A549 (cell line): ENCODE measurements around the gene CCT3. TPM values are rescaled to one million over a fixed set of nuclear protein-coding genes. Genes with fewer than 3 reads are reported as not detected.

Source experiments
- ATAC-seq, 2 experiments: fragments of 200-7000 bp in 1 of 2; fragments of >200 bp in 1 of 2; cut with Nextera tagmentation in 1 of 2; cut with Tn5 transposase in 1 of 2; 3 replicates each; pipeline versions ENCODE4 v1.8.0 to v1.9.1; 2018 to 2020; ENCODE audit warnings: mild to moderate bottlenecking in 1 of 2, moderate library complexity in 1 of 2
- CTCF ChIA-PET: fragments of 300-600 bp; sonication (Branson Sonifier 250); formaldehyde crosslinking; extraction: SDS; loops from one replicate; lab custom pipeline; 2021; ENCODE audit warnings: antibody characterized with exemption, inconsistent platforms; lab: Yijun Ruan, JAX
- POLR2A ChIA-PET: fragments of 350-600 bp; formaldehyde crosslinking; extraction: SDS; loops from one replicate; lab custom pipeline; 2021; ENCODE audit warnings: antibody characterized with exemption, inconsistent platforms; lab: Yijun Ruan, JAX
- DNase-seq, 2 experiments: peaks; one replicate each; pipeline versions ENCODE4 v3.0.0 to v3.0.0-alpha.2; 2011 to 2016; ENCODE audit warnings: low read depth in 1 of 2, low spot score in 1 of 2
- FAIRE-seq: peaks from 2 replicates; lab custom pipeline; 2011; peaks lifted over from hg19 to GRCh38; lab: Jason Lieb, UNC
- H3K27ac ChIP-seq, 2 experiments: fragments of >200 bp; sonication (Bioruptor Twin); formaldehyde crosslinking; 3 replicates each; pipeline ENCODE4 v1.5.1; 2016 to 2017
- H3K4me1 ChIP-seq: fragments of >200 bp; sonication (Bioruptor Twin); formaldehyde crosslinking; 3 replicates; pipeline ENCODE4 v1.6.1; 2016
- H3K4me2 ChIP-seq: fragments of >200 bp; sonication (Bioruptor Twin); formaldehyde crosslinking; 3 replicates; pipeline ENCODE4 v1.6.1; 2016
- H3K4me3 ChIP-seq: fragments of >200 bp; sonication (Bioruptor Twin); formaldehyde crosslinking; 3 replicates; pipeline ENCODE4 v1.5.1; 2016
- H3K9me3 ChIP-seq: fragments of >200 bp; sonication (Bioruptor Twin); formaldehyde crosslinking; 3 replicates; pipeline ENCODE4 v1.6.1; 2016
- BCL3 ChIP-seq: fragments of >200 bp; sonication (Bioruptor Twin); formaldehyde crosslinking; IDR thresholded peaks from 3 replicates; pipeline ENCODE4 v1.6.1; 2016
- CEBPB ChIP-seq, 2 experiments: fragments of >200 bp in 1 of 2; sonication (Bioruptor Twin) in 1 of 2; formaldehyde crosslinking in 1 of 2; IDR thresholded peaks; 2 replicates each; pipeline ENCODE4 v1.6.1; 2012 to 2016
- CHD4 ChIP-seq: fragments of 200-600 bp; sonication (generic); IDR thresholded peaks from 2 replicates; pipeline ENCODE4 v1.6.1; 2016; ENCODE audit warnings: antibody characterized with exemption, mild to moderate bottlenecking, borderline replicate concordance
- EHF ChIP-seq: fragments of 250-450 bp; sonication (Bioruptor Pico); IDR thresholded peaks from 2 replicates; pipeline ENCODE4 v1.5.0; 2020; ENCODE audit warnings: mild to moderate bottlenecking
- EP300 ChIP-seq, 2 experiments: fragments of >200 bp; sonication (Bioruptor Twin); formaldehyde crosslinking; IDR thresholded peaks; 2 replicates in 1 of 2; 3 replicates in 1 of 2; pipeline ENCODE4 v1.6.1; 2016 to 2017
- FOSB ChIP-seq: fragments of 250-450 bp; sonication (Bioruptor Pico); IDR thresholded peaks from 2 replicates; pipeline ENCODE4 v1.5.0; 2020; ENCODE audit warnings: mild to moderate bottlenecking, moderate library complexity
- FOSL2 ChIP-seq, 2 experiments: fragments of 450-650 bp in 1 of 2; fragments of >200 bp in 1 of 2; sonication (Bioruptor Twin) in 1 of 2; formaldehyde crosslinking; IDR thresholded peaks; 2 replicates each; pipeline versions ENCODE4 v1.5.0 to v1.6.1; 2016 to 2020; ENCODE audit warnings: mild to moderate bottlenecking in 1 of 2, moderate library complexity in 1 of 2
- FOXS1 ChIP-seq: fragments of 250-450 bp; sonication (Bioruptor Pico); IDR thresholded peaks from 2 replicates; pipeline ENCODE4 v1.5.0; 2020; ENCODE audit warnings: mild to moderate bottlenecking, moderate library complexity
- HEYL ChIP-seq: fragments of 250-450 bp; sonication (Bioruptor Pico); IDR thresholded peaks from 2 replicates; pipeline ENCODE4 v1.8.0; 2021; ENCODE audit warnings: mild to moderate bottlenecking, moderate library complexity
- JUN ChIP-seq, 2 experiments: fragments of >200 bp; sonication (Bioruptor Twin); formaldehyde crosslinking; IDR thresholded peaks; 2 replicates in 1 of 2; 3 replicates in 1 of 2; pipeline ENCODE4 v1.6.1; 2016 to 2017
- MAZ ChIP-seq: fragments of 150-350 bp; IDR thresholded peaks from 2 replicates; pipeline ENCODE4 v1.6.1; 2014; ENCODE audit warnings: antibody characterized with exemption, low read depth, low read length, borderline replicate concordance
- NFE2L2 ChIP-seq: fragments of 150-350 bp; conservative IDR thresholded peaks from 2 replicates; pipeline ENCODE4 v1.6.1; 2014; ENCODE audit warnings: low read length
- NR3C1 ChIP-seq: fragments of >200 bp; sonication (Bioruptor Twin); formaldehyde crosslinking; IDR thresholded peaks from 3 replicates; pipeline ENCODE4 v1.6.1; 2017
- RAD21 ChIP-seq, 2 experiments: fragments of >200 bp in 1 of 2; sonication (Bioruptor Twin) in 1 of 2; formaldehyde crosslinking in 1 of 2; IDR thresholded peaks in 1 of 2; conservative IDR thresholded peaks in 1 of 2; 2 replicates in 1 of 2; 3 replicates in 1 of 2; pipeline ENCODE4 v1.6.1; 2012 to 2018; ENCODE audit warnings: inconsistent platforms in 1 of 2
- SMC3 ChIP-seq: fragments of >200 bp; sonication (Bioruptor Twin); formaldehyde crosslinking; IDR thresholded peaks from 3 replicates; pipeline ENCODE4 v1.6.1; 2018; ENCODE audit warnings: inconsistent platforms
- TP53 ChIP-seq: fragments of 250-450 bp; sonication (Bioruptor Pico); IDR thresholded peaks from 2 replicates; pipeline ENCODE4 v1.5.0; 2021; ENCODE audit warnings: mild to moderate bottlenecking, moderate library complexity
- ZFP36 ChIP-seq: fragments of 450-650 bp; IDR thresholded peaks from 2 replicates; pipeline ENCODE4 v1.6.1; 2014; ENCODE audit warnings: borderline replicate concordance; ENCODE audit not compliant: partially characterized antibody
- WGBS: methylation state at CpG from one replicate; pipeline ENCODE4 v1.1.6; 2017; ENCODE audit errors: missing lambda C conversion rate; 5-methylcytosine and 5-hydroxymethylcytosine counted together
- polyA plus RNA-seq, 4 experiments: library from polyadenylated mRNA; depleted of rRNA in 3 of 4; stranded (reverse); fragments of >200 nt; fragmentation: RNase III in 1 of 4; extraction: RNeasy Plus Mini Kit Qiagen cat#74134 plus additional on column Dnase treatment in 1 of 4; gene quantifications; 2 replicates in 3 of 4; 3 replicates in 1 of 4; pipeline ENCODE4 v1.2.3, GENCODE V29; 2011 to 2017
- TF ChIP-seq, protein P1 (sequence below): fragments of >200 bp; sonication (Bioruptor Twin); formaldehyde crosslinking; IDR thresholded peaks from 3 replicates; pipeline ENCODE4 v1.5.1; 2016
- TF ChIP-seq, protein P2 (sequence below): IDR thresholded peaks from 2 replicates; pipeline ENCODE4 v1.6.1; 2012; ENCODE audit warnings: low read depth, borderline replicate concordance

CCT3 gene
- polyA plus RNA-seq, 2 of the 4 experiments (the other 2 are of a cell fraction): 528 to 824 TPM

GRCh38 chr1:156320560-156320959, 17.5 kb downstream of the CCT3 start:
- FAIRE-seq (no peak), DNase-seq (no peak), ATAC-seq (no peak)
- Histone ChIP-seq H3K4me2 (no peak overlapping the region), H3K9me3 (no peaks in the 10 kb centered on the region), H3K4me1 (no peaks in the 10 kb centered on the region), H3K27ac (no peak overlapping the region), H3K4me3 (no peak overlapping the region)
- POLR2A ChIA-PET: interaction anchor here (1.1 to 1.8 kb wide), 2 partner anchors 16 to 17 kb away, joined by 3 to 4 read pairs; partner anchors contain the start of genes CCT3 and TSACC
- 65% methylated on average over 3 of the region's 3 CpGs for WGBS
- TF ChIP-seq FOSL2 (IDR thresholded peaks at IDR 0.05) (no peak), FOSL2 (CRISPR knock-in tag; IDR thresholded peaks at IDR 0.05) (peak; percentile 19; the same call in 1 of the 2 replicates), NR3C1 (no peak)
- CTCF ChIA-PET: interaction anchor here (0.6 to 3.9 kb wide), 7 partner anchors 10 to 220 kb away, joined by 3 to 34 read pairs (median 8); partner anchors contain the start of gene TMEM79

GRCh38 chr1:156319664-156320063, 18.4 kb downstream of the CCT3 start:
- Histone ChIP-seq H3K4me2 (no peak overlapping the region), H3K27ac (no peak overlapping the region), H3K9me3 (no peaks in the 10 kb centered on the region), H3K4me1 (no peaks in the 10 kb centered on the region), H3K4me3 (no peak overlapping the region)
- ChIA-PET CTCF (interaction anchor here (0.7 to 3.9 kb wide), 20 partner anchors 11 to 226 kb away, joined by 3 to 34 read pairs (median 4); partner anchors contain the start of gene TMEM79), POLR2A (interaction anchor here (1.1 to 1.8 kb wide), 2 partner anchors 15 to 18 kb away, joined by 3 to 4 read pairs; partner anchors contain the start of genes CCT3 and TSACC)
- WGBS: 87% methylated on average over 1 of the region's 1 CpG
- ATAC-seq (peak; percentile 34 to 53; a peak in 4 of 6 replicates), DNase-seq (peak; percentile 33 to 35), FAIRE-seq (no peak)
- TF ChIP-seq FOSL2 (IDR thresholded peaks at IDR 0.05): no peak
- no peak for TF ChIP-seq FOSL2 (CRISPR knock-in tag; IDR thresholded peaks at IDR 0.05)
- TF ChIP-seq, protein P1, sequence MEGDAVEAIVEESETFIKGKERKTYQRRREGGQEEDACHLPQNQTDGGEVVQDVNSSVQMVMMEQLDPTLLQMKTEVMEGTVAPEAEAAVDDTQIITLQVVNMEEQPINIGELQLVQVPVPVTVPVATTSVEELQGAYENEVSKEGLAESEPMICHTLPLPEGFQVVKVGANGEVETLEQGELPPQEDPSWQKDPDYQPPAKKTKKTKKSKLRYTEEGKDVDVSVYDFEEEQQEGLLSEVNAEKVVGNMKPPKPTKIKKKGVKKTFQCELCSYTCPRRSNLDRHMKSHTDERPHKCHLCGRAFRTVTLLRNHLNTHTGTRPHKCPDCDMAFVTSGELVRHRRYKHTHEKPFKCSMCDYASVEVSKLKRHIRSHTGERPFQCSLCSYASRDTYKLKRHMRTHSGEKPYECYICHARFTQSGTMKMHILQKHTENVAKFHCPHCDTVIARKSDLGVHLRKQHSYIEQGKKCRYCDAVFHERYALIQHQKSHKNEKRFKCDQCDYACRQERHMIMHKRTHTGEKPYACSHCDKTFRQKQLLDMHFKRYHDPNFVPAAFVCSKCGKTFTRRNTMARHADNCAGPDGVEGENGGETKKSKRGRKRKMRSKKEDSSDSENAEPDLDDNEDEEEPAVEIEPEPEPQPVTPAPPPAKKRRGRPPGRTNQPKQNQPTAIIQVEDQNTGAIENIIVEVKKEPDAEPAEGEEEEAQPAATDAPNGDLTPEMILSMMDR: peak; percentile 60
- TF ChIP-seq ZFP36: no peak
- no peak for TF ChIP-seq MAZ
- TF ChIP-seq JUN (IDR thresholded peaks at IDR 0.05): no peak
- TF ChIP-seq FOSB: no peak
- TF ChIP-seq CHD4: no peak
- peak; percentile 40 to 52; a peak in 3 of 5 replicates for TF ChIP-seq RAD21 (conservative IDR thresholded peaks at IDR 0.05 in 1 of 2, IDR thresholded peaks at IDR 0.05 in 1 of 2)
- TF ChIP-seq FOXS1: no peak
- TF ChIP-seq TP53 (CRISPR knock-in tag): no peak
- no peak for TF ChIP-seq BCL3
- TF ChIP-seq CEBPB (IDR thresholded peaks at IDR 0.05): no peak
- TF ChIP-seq EP300 (IDR thresholded peaks at IDR 0.05): no peak
- TF ChIP-seq SMC3: 0 out of 3 replicates have a peak, but pooled peaks have one; percentile 9
- TF ChIP-seq NR3C1: no peak
- TF ChIP-seq, all 56 proteins: peak for 3

- CTCF ChIA-PET: interaction anchor here (1.2 to 1.7 kb wide), 8 partner anchors 10 to 226 kb away, joined by 3 to 10 read pairs (median 4); partner anchors contain the start of genes SMG5 and VHLL
Measured at GRCh38 chr1:156316909-156317308, 21.2 kb downstream of the CCT3 start.

More at GRCh38 chr1:156316909-156317308, 21.2 kb downstream of the CCT3 start:
- TF ChIP-seq HEYL (CRISPR knock-in tag) (no peak), NFE2L2 (no peak), EHF (no peak), CEBPB (IDR thresholded peaks at IDR 0.05) (peak; percentile 2 to 47; a peak in 1 of 4 replicates)
- TF ChIP-seq, protein P2, sequence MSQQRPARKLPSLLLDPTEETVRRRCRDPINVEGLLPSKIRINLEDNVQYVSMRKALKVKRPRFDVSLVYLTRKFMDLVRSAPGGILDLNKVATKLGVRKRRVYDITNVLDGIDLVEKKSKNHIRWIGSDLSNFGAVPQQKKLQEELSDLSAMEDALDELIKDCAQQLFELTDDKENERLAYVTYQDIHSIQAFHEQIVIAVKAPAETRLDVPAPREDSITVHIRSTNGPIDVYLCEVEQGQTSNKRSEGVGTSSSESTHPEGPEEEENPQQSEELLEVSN: no peak
- no peak overlapping the region for H3K4me3 ChIP-seq
- no peaks in the 10 kb centered on the region for H3K9me3 ChIP-seq
- FAIRE-seq (no peak), DNase-seq (no peak), ATAC-seq (no peak)
- no peak overlapping the region for H3K4me2 ChIP-seq
- H3K4me1 ChIP-seq: peaks cover 4% of the 10 kb centered on the region; the same call in 1 of the 3 replicates
- no peak overlapping the region for H3K27ac ChIP-seq
- 91% methylated on average over 7 of the region's 7 CpGs for WGBS
- POLR2A ChIA-PET: no interaction called here
